ENCODE results near the gene JARID2. TPM values are rescaled to one million over a fixed set of nuclear protein-coding genes. Genes with fewer than 3 reads are reported as not detected.

Gene JARID2
- total RNA-seq, 2 experiments from 2014 or later: 19.3 to 20.1 TPM

DNA sequence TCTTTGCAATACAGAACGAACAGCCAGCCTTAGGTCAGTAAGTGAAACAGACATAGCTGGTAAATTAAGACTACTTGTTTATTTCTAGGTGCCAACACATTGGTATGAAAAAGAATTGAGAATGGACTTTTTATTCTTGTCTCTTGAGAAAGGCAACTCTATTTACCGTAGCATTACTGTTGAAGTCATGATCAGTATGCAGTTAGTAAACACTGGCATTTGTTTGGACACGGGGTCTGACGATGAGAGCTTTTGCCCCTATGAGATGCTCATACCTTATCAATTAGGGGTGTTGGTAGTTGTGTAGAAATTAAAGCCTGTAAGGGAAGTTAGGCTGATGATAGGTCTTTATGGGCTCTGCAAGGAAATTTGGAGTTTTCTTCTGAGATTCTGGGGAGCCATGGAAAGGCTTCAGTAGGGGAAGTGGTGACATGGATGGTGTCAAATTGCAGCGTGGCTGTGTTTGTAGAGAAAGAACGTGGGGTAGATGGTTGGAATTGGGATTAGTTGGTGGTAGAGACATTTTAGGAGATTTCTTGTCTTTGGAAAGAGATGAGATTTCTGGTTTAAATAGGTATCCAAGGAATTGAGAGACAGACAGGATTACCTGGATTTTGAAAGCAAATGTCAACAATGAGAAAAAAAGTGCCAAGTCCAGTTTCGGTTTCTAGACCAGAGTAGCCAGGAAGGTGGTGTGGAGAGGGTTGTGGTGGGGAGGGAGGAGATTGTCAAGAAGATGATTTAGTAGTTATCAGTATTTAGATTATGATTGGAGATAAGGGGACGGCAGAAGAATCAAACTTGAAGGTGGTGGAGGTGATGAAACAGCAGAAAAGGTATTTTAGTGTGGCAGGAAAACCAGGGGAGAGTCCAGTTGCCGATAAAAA, 116.6 kb downstream of the JARID2 start:
- Mint-ChIP-seq H3K4me3 (no peak overlapping the region), H3K27me3 (no peaks in the 10 kb centered on the region), H3K4me1 (peaks cover 36% of the 10 kb centered on the region), H3K27ac (no peak overlapping the region), H3K36me3 (peaks cover 18% of the 10 kb centered on the region), H3K9me3 (no peaks in the 10 kb centered on the region)
- no peak for DNase-seq

DNA sequence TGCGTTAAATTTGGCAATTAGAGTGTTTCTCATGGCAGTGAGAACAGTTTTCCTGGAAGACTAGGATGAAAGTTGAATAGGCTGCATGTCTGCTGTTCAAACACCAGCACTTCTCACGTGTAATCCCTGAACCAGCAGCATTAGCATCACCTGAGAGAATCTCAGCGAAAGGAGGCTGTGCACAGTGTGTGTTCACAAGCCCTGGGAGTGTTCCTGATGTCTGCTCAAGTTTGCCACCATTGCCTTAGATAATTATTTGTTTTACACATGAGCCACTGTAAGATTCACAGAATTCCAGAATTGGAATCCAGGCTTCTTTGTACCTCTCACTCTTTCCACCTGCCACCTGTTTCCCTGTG, 117.3 kb downstream of the JARID2 start:
- no peaks in the 10 kb centered on the region for H3K9me3 Mint-ChIP-seq
- peaks cover 22% of the 10 kb centered on the region for H3K36me3 Mint-ChIP-seq
- no peak overlapping the region for H3K27ac Mint-ChIP-seq
- H3K4me1 Mint-ChIP-seq: peaks cover 36% of the 10 kb centered on the region
- H3K27me3 Mint-ChIP-seq: no peaks in the 10 kb centered on the region
- no peak for DNase-seq
- no peak overlapping the region for H3K4me3 Mint-ChIP-seq

DNA sequence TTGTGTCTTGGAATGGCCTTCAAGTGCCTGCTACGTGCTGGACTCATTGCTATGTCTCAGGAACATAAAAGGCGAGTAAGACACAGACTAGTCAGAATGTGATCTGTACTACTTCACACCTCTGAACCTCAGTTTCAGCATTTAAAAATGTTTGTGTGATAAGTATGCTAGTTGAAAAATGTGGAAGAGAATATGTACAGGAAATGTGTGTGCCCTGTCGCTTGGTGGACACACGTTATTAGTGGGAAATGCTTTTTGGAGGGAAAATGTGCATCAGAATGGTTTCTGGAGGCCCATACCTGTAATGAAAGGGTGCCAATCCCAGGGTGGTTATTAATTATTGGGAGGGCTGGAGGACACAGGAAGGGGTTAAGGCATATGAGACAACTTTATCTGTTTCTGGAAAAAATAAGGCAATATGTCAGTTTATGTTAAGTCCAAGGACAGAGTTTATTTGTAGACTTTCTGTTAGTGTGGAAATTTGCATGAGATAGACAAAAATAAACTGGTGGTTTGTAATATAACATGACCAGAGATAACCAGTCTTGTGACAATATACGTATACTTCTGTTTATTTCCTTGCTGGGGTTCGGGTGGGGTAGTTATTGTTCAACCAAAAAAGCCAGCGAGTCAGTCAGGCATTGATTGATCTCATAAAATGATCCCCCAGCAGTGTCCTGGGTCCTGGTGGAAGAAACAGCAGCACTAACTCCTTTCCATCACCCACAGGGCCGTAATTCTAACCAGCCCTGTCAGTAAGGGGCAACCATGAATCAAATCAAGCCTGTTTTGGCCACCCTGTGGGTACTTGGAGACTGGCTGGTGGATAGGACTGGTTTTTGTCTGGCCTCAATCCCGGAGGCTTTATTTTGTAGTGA, 117.9 kb downstream of the JARID2 start:
- H3K27ac Mint-ChIP-seq: no peak overlapping the region
- H3K9me3 Mint-ChIP-seq: no peaks in the 10 kb centered on the region
- H3K27me3 Mint-ChIP-seq: no peaks in the 10 kb centered on the region
- DNase-seq: no peak
- peaks cover 33% of the 10 kb centered on the region for H3K4me1 Mint-ChIP-seq
- H3K4me3 Mint-ChIP-seq: no peak overlapping the region
- H3K36me3 Mint-ChIP-seq: peaks cover 26% of the 10 kb centered on the region

DNA sequence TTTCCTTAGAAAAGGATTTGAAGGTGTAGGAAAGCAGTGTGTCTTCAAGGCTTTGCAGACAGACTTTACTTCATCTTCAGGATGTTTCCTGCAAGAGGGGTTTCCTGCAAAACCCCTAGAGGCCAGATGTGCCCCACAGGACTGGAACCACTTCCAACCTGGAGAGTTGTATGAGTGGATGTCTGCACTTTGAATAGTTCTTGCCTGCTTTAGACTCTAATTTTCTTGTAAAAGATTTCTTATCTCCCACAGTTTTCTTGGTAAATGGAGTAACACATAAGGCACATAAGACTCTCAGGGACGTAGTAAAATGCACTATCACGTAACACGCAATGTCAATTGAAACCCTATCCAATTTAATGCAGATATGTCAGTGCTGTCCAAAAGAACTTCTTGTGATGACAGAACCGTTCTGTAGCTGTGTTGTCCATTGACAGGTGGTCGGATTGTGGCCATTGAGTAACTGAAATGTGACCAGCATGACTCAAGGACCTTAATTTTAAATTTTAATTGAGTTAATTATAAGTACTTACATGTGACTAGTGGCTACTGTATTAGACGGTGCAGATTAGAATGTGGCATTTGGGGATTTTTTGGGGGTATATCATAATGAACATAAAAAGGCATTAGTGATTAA, 118.7 kb downstream of the JARID2 start:
- H3K4me3 Mint-ChIP-seq: no peak overlapping the region
- no peaks in the 10 kb centered on the region for H3K27me3 Mint-ChIP-seq
- H3K27ac Mint-ChIP-seq: no peak overlapping the region
- H3K4me1 Mint-ChIP-seq: peaks cover 27% of the 10 kb centered on the region
- DNase-seq: no peak
- H3K36me3 Mint-ChIP-seq: peaks cover 24% of the 10 kb centered on the region
- H3K9me3 Mint-ChIP-seq: no peaks in the 10 kb centered on the region

DNA sequence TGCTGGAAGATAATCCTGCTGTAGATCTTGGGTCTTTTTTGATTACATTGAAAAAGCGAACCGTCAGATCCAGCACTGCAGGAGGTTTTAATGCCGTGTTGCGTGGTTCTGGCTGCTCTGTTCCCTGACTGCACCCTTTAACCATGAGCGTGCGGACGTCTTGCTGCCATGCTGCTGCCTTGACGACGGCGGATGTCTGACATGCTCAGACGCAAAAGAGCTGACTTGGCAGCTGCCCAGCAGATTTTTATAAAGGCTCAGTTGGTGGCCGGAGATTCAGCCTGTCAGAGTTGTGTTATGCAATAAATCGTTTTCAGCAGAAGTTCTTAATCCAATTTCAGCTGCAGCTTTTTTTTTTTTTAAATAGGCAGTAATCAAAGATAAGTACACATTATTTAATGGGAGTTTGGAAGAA, 119.4 kb downstream of the JARID2 start:
- DNase-seq: peak; percentile 61
- Mint-ChIP-seq H3K4me1 (peaks cover 29% of the 10 kb centered on the region), H3K27ac (peak overlapping the region; percentile 58), H3K36me3 (peaks cover 28% of the 10 kb centered on the region), H3K27me3 (no peaks in the 10 kb centered on the region), H3K4me3 (peak overlapping the region; percentile 52), H3K9me3 (no peaks in the 10 kb centered on the region)

DNA sequence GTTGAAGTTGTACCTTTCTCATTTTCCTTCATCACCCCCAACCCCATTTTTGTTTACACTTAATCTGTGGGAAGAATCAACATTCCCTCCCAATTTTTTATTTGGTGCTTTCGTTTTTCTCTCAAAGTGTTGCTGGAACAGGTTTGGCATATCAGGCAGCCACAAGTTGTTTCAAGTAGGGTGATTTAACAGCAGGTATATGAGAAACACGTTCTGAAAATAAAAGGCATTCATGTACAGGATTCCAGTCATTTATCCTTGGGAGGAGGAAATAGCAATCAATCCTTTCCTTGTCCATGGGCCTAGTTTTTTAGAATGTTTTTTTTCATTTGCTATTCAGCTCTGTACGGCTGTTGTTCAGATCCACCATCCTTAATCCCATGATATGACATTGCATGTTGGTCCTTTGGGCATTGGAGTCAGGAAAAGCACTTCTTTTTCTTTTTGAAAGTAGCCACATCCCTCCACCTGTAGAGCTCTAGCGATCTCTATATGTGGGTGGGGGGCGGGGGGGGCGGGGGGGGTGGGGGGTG, 120.2 kb downstream of the JARID2 start:
- no peaks in the 10 kb centered on the region for H3K9me3 Mint-ChIP-seq
- no peak for DNase-seq
- H3K36me3 Mint-ChIP-seq: peaks cover 28% of the 10 kb centered on the region
- no peak overlapping the region for H3K4me3 Mint-ChIP-seq
- H3K27me3 Mint-ChIP-seq: no peaks in the 10 kb centered on the region
- H3K4me1 Mint-ChIP-seq: peaks cover 35% of the 10 kb centered on the region
- no peak overlapping the region for H3K27ac Mint-ChIP-seq

DNA sequence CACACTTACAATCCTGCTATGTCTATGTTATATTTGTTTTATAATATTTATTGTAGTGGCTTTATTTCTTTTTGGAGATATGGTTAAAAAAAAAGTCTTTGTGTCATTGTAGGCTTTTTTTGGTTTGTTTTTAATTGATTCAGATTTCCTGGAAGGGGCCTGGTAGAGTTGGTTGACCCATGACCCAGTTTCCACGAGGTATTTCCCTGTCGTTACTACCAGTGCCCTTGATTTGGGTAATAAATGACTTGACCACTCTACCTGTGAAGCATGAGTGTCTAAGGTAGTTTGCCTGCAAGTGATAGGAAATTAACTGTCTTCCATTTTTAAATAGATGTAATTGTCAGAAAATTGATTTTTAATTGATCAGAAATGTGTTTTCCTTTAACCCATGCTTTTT, 121.0 kb downstream of the JARID2 start:
- no peaks in the 10 kb centered on the region for H3K9me3 Mint-ChIP-seq
- no peak for DNase-seq
- peaks cover 31% of the 10 kb centered on the region for H3K36me3 Mint-ChIP-seq
- H3K27ac Mint-ChIP-seq: no peak overlapping the region
- peaks cover 44% of the 10 kb centered on the region for H3K4me1 Mint-ChIP-seq
- H3K27me3 Mint-ChIP-seq: no peaks in the 10 kb centered on the region
- no peak overlapping the region for H3K4me3 Mint-ChIP-seq

DNA sequence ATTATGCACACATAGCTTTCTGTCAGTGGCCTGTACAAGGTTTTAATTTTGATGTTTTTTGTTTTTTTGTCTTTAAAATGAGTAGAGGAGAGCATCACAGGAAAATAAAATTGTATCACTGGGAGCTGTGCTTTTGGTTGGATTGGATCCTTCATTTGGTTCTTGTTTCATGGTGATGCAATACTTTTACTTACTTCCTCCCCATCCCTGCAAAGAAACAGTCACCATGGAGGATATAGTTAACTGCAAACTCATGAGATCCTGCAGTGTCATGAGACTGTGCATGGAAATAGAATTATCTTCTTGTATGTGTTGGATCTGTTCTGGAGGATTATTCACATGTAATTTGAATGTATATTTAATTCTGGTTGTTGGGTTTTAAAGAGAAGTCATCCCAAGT, 122.3 kb downstream of the JARID2 start:
- Mint-ChIP-seq H3K4me3 (no peak overlapping the region), H3K27me3 (no peaks in the 10 kb centered on the region), H3K27ac (peak overlapping the region; percentile 16), H3K4me1 (peaks cover 45% of the 10 kb centered on the region), H3K9me3 (no peaks in the 10 kb centered on the region), H3K36me3 (peaks cover 32% of the 10 kb centered on the region)
- DNase-seq: no peak

DNA sequence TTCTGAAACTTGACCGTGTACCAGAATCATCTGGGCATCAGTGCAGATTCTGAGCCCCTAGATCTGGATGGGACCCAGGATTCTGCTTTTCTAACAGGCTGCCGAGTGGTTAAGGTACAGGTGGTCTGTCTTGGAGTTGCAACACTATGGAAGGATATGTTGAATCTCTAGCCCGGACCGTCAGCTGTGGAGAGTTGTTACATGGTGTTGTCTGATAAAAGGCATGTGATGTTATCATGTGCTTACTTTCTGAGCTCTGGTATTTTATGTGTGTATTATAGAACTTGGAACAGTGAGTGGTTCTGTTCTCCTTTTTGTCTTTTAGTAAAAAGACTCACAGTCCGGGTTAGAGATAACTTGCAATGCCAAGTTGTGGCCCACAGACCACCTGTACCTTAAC, 123.0 kb downstream of the JARID2 start:
- H3K36me3 Mint-ChIP-seq: peaks cover 32% of the 10 kb centered on the region
- H3K27ac Mint-ChIP-seq: no peak overlapping the region
- no peaks in the 10 kb centered on the region for H3K27me3 Mint-ChIP-seq
- H3K9me3 Mint-ChIP-seq: no peaks in the 10 kb centered on the region
- DNase-seq: no peak
- peaks cover 45% of the 10 kb centered on the region for H3K4me1 Mint-ChIP-seq
- H3K4me3 Mint-ChIP-seq: no peak overlapping the region

DNA sequence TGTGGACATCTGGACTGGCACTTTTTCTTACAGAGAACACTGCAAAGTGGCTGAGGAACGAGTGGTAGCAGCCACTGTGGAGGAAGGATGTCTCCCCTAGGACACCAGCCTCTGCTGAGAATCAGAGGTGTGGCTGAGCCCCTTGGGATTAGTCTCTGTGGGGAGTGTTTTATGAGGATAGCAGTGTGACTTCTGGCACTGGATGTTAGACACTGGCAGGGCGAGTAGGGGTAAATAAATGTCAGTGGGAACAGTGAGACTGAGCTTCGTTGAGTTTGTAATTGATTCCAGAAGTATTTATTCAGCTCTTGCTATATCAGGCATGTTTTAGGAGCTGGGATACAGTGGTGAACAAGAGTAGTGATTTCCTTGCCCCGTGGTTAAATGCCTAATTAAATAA, 124.0 kb downstream of the JARID2 start:
- Mint-ChIP-seq H3K4me1 (peaks cover 45% of the 10 kb centered on the region), H3K27ac (no peak overlapping the region), H3K4me3 (no peak overlapping the region), H3K9me3 (no peaks in the 10 kb centered on the region), H3K36me3 (peaks cover 32% of the 10 kb centered on the region), H3K27me3 (no peaks in the 10 kb centered on the region)
- DNase-seq: no peak

DNA sequence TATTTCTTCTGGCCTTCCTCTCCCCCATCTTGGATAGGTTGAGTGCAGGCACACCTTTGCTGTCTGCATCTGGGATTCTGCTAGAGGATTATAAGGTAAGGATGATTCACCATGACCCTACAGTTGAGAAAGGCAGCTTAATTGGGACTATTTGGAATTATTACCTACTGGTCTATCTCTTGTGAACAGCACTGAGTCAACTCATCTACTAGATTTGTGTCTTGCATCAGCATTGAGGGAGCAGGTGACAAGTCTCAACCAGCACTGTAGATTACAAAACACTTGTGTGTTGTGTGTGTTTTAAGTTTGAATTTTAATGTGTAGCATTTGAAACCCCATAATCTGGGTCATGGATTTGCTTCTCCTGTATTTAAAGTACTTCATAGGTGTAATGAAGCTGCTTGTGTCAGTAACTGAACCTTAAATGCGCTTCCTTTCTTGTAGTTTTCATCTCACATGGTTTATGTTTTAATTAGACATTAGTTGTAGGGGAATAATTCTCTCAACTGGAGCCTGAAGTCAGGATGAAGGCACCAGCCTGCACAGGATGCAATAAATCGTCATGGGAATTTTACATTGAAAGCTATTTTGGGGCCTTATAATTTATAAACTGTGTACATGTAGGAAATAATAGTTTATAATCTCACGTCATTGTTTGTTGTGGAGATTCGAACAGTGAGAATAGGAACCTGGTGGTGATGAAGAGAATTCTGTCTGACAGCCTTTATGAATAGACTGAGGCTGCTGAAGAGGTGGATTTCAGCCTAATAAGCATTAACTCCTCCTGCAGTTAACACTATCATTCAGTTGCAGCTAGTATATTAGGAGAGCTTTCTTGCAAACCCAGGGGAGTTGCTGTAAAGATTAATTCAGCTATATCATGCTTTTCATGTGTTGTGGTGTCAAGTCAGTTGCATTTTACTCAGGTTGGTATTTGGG, 125.1 kb downstream of the JARID2 start:
- Mint-ChIP-seq H3K27me3 (no peaks in the 10 kb centered on the region), H3K36me3 (peaks cover 36% of the 10 kb centered on the region), H3K4me3 (no peak overlapping the region), H3K4me1 (peaks cover 40% of the 10 kb centered on the region), H3K27ac (no peak overlapping the region), H3K9me3 (no peaks in the 10 kb centered on the region)
- no peak for DNase-seq

DNA sequence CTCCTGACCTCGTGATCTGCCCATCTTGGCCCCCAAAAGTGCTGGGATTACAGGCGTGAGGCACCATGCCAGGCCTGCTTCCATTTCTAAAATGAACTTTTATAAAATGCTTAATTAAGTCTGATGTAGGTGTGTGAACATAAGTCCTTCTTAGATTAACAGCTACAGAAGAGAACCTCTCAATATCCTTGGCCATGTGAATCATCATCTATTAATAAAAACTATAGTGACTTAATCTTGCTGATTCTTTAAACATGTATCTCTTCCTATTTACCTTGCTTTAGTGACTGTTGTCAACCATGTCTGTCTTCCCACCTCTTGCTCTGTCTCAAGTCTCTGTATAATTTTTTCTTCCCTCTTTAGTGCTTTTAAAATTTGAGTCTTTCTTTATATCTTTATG, 127.1 kb downstream of the JARID2 start:
- peaks cover 44% of the 10 kb centered on the region for H3K36me3 Mint-ChIP-seq
- H3K27me3 Mint-ChIP-seq: no peaks in the 10 kb centered on the region
- no peak overlapping the region for H3K27ac Mint-ChIP-seq
- H3K4me1 Mint-ChIP-seq: peaks cover 36% of the 10 kb centered on the region
- DNase-seq: no peak
- H3K4me3 Mint-ChIP-seq: no peak overlapping the region
- H3K9me3 Mint-ChIP-seq: no peaks in the 10 kb centered on the region

DNA sequence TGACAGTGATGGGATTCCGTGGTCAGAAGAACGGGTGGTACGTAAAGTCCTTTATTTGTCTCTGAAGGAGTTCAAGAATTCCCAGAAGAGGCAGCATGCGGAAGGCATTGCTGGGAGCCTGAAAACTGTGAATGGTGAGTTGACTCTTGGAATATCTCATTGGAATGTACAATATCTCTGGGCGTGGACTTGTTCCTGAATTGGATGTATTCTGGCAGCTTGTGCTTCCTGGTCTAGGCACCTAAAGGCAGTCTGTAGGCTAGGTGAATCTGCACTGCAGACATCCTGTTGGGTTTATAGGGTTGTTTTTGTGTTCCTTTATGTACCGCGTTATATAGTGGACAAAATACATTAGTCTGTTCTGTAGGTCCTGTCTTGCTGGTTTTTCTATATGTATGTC, 128.2 kb downstream of the JARID2 start:
- Mint-ChIP-seq H3K36me3 (peaks cover 37% of the 10 kb centered on the region), H3K9me3 (no peaks in the 10 kb centered on the region), H3K4me1 (peaks cover 40% of the 10 kb centered on the region), H3K27me3 (no peaks in the 10 kb centered on the region), H3K4me3 (no peak overlapping the region), H3K27ac (no peak overlapping the region)
- no peak for DNase-seq

DNA sequence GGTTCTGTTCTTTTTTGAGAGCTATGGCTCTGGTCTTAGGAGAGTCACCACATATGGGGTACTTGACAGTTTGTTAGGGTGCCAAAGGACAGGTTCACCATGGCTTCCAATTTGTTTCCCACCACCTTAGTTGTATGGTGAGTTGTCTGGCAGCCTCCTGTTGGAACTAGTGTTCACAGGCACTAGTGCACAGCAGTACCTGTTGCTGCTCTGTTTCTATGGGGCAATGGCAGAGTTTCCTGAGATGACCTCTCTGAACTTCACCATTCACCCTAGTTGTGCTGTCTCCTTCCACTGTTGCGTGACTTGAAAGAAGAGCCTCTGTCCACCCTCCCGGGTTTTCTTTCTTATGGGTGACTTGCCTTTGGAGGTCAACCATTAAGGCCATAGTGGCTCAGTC, 129.1 kb downstream of the JARID2 start:
- peaks cover 38% of the 10 kb centered on the region for H3K4me1 Mint-ChIP-seq
- H3K4me3 Mint-ChIP-seq: no peak overlapping the region
- DNase-seq: no peak
- H3K27ac Mint-ChIP-seq: no peak overlapping the region
- no peaks in the 10 kb centered on the region for H3K27me3 Mint-ChIP-seq
- H3K36me3 Mint-ChIP-seq: peaks cover 31% of the 10 kb centered on the region
- no peaks in the 10 kb centered on the region for H3K9me3 Mint-ChIP-seq
